AG09319 (cell line): ENCODE measurements around the gene CFTR.

Experiments used
- DNase-seq: peaks from one replicate; pipeline ENCODE4 v3.0.0-alpha.2; 2010; ENCODE audit warnings: low read depth; ENCODE audit errors: extremely low read depth
- TF ChIP-seq, protein P1 (sequence below): IDR thresholded peaks from 2 replicates; pipeline ENCODE4 v1.5.1; 2011; ENCODE audit warnings: low read depth, mild to moderate bottlenecking, inconsistent platforms, low read length, moderate library complexity

Gene CFTR

DNA sequence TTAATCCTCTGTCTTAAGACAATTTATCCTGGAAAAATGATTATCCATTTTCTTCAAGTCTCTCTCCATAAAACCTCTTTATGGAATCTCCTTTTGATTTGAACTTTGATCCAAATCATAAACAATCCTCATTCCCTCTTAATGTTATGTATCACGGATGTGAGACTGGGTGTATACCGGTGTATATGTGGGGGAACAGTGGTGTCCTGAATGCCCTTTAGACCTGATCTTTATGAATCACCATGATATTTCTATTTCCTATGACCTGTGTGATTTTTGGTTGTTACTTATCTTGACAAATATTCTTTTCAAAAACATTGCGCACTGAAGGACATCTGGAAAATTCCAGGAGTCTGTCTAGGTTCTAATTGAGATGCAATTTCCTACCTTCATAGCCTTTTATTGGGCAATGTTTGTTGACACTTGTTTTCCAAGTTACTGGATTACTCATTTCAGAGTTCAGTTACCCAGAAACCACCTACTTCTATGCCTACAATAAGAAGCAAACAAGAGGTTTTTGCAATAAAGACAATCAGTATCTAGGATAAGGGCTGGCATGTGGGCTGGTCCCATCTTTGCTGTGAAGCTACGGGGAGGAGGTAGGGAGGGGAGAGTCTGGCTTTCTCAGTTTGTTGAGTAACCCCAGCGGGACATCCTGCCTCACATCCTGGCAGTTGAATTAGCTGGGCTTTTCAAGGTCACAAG is 203.0 kb downstream of the CFTR start:
- TF ChIP-seq, protein P1, sequence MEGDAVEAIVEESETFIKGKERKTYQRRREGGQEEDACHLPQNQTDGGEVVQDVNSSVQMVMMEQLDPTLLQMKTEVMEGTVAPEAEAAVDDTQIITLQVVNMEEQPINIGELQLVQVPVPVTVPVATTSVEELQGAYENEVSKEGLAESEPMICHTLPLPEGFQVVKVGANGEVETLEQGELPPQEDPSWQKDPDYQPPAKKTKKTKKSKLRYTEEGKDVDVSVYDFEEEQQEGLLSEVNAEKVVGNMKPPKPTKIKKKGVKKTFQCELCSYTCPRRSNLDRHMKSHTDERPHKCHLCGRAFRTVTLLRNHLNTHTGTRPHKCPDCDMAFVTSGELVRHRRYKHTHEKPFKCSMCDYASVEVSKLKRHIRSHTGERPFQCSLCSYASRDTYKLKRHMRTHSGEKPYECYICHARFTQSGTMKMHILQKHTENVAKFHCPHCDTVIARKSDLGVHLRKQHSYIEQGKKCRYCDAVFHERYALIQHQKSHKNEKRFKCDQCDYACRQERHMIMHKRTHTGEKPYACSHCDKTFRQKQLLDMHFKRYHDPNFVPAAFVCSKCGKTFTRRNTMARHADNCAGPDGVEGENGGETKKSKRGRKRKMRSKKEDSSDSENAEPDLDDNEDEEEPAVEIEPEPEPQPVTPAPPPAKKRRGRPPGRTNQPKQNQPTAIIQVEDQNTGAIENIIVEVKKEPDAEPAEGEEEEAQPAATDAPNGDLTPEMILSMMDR: no peak
- DNase-seq: no peak

DNA sequence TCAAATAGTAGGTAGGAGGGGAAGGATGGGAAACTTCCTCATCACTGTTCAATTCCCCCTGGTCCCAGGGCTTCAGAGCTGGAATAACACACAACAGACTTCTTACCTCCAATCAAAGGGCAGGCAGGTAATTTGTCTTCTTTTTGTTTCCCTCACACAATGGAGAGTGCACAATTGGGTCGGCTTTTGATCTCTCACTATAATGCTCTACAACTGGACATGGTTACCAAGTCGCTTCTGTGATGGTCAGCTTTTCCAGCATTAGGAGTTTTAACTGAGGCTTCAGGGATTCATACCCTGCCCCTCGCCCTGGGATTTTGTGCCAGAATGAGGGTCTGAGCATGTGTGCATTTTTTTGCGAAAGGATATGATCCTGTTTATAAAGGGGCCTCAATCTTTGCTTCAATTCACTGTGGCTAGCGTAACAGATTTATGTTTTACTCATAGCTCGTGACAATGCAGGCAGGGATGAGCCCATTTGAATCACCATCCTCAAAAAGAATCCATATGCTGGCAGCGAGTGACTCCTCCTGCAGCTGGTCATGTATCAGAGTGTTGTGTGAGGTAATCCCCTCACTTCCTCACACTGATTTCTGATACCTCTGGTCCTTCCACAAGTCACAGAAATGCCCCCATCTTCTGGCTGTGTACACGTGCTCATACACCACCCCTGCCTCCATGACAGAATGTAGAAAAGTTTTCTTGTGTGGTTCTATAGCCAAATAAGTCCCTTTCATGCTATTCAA is 203.8 kb downstream of the CFTR start:
- TF ChIP-seq, protein P1: no peak
- DNase-seq: no peak

DNA sequence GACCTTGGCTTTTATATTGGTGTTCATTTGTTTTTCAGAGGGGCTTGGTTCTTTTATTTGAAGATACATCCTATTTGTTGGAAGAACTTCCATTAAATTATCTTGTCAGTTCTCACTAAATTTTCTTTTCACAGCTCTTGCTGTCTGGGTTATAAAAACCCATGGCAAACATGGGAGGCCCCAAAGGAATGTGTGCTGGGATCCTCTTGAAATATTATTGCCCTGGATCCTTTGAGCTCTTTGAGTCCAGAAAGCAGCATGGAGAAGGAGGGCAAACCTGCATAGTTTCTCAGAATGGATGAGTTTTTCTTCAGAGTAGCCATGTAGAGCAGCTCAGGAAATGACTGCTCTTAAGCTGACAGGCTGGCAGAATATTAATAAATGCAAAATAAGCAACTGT is 206.0 kb downstream of the CFTR start:
- TF ChIP-seq, protein P1: no peak
- no peak for DNase-seq

DNA sequence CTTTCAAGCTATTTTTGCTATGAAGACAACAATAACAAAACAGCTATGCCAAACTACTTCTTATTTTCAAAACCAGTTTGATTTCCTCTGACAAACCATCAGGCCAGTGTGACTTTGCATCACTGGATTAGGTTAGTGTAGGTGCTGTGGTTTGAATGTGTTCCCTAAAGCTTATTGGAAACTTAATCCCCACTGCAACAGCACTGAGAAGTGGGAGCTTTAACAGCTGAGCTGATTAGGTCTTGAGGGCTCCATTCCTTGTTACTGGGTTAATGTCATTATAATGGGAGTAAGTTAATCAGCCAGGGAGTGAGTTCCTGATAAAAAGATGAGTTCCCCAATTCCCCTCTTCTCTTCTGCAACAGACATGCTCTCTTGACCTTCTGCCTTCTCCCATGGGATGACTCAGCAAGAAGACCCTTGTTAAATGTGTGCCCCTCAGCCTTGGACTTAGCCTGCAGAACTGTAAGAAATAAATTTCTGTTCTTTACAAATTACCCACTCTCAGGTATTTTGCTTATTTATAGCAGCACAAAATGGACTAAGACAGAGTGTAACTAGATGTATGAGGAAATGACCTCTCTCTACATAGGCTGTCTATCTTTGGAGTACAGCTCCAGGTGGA is 206.6 kb downstream of the CFTR start:
- TF ChIP-seq, protein P1: no peak
- DNase-seq: no peak

DNA sequence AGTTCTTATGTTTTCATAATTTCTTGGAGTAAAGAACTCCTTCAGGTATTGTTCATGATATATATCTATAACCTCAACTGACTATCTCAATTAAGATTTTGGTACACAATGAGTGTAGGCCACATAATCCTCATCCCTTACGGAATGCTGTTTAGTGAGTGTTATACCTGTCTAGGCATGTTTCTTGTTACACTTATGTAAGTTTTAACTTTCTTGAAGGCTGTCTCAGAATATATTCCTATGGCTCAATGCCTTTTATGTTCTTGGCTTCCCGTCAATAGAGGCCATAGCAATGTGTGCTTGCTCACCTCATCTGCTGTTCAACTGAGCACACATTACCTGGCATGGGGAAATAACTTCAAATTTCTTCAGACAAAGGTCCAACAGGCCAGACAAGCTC is 208.3 kb downstream of the CFTR start:
- TF ChIP-seq, protein P1: no peak
- DNase-seq: no peak

DNA sequence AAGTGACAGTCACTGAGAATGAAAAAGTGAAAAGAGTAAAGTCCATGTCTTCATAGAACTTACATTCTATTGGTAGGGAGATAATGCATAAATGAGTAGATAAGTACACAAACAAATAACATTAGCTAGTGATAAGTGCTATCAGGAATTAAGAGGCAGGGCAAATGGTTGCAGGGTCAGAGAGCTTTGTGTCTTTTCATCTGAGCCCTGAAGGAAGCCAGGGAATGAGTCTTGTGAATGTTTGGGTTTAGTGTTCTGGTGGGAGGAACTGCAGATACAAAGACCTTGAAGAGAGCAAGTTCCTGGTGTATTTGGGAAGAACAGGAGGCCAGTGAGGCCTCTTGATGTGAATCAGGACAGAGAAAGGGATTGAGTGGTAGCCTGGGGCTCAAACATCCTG is 209.6 kb downstream of the CFTR start:
- no peak for DNase-seq
- TF ChIP-seq, protein P1: no peak

DNA sequence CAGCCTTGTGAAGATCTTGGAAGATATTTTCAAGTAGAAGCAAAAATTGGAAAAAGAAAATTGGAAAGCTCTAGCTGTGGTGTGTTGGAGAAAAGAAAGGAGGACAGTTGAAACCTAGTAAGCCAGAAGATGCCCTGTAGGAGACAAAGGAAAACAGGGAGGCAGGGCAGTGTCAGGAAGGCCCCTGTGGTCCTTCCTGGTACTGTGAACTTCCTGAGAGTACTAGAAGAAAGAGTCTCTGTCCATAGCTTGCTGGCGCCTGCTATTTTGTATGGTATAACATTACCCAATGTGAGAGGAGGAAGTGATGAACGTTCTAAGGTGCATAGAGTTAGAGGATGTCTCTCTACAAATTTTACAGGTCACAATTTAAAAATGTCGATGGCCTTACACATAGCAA is 210.3 kb downstream of the CFTR start:
- TF ChIP-seq, protein P1: no peak
- DNase-seq: no peak
